Right lobe of liver (tissue), 6 donors: Measurements from ENCODE around the gene ETF1. TPM values are rescaled to one million over a fixed set of nuclear protein-coding genes. Genes with fewer than 3 reads are reported as not detected.

Experiments
- ATAC-seq, 4 donors: fragments of 200-7000 bp; cut with Tn5 transposase; one replicate each; pipeline ENCODE4 v1.9.1; 2020; ENCODE audit warnings: mild to moderate bottlenecking in 4 of 4, moderate library complexity in 4 of 4
- DNase-seq, 3 donors: peaks; one replicate each; pipeline ENCODE4 v3.0.0-alpha.2; 2020
- H3K27ac ChIP-seq, 3 donors: fragments of 200-600 bp; one replicate each; pipeline ENCODE4 v1.8.0; 2022
- H3K27me3 ChIP-seq, 2 donors: fragments of 200-600 bp; one replicate each; pipeline ENCODE4 v1.8.0; 2022
- H3K36me3 ChIP-seq, 4 donors: fragments of 200-600 bp; sonication (generic) in 1 of 4; one replicate each; pipeline versions ENCODE4 v1.5.1 to v1.8.0; 2017 to 2022; ENCODE audit warnings: control low read depth in 1 of 4
- H3K4me1 ChIP-seq, 4 donors: fragments of 200-600 bp; sonication (generic) in 1 of 4; one replicate each; pipeline versions ENCODE4 v1.5.1 to v1.8.0; 2017 to 2022; ENCODE audit warnings: control low read depth in 1 of 4
- H3K4me3 ChIP-seq, 3 donors: fragments of 200-600 bp; one replicate each; pipeline ENCODE4 v1.8.0; 2022
- H3K9me3 ChIP-seq, 4 donors: fragments of 200-600 bp; sonication (generic) in 1 of 4; one replicate each; pipeline versions ENCODE4 v1.5.1 to v1.8.0; 2017 to 2022; ENCODE audit warnings: control low read depth in 1 of 4
- CTCF ChIP-seq, 4 donors: fragments of 200-600 bp in 3 of 4; fragments of 450-650 bp in 1 of 4; IDR thresholded peaks; one replicate each; pipeline versions ENCODE4 v1.5.1 to v1.8.0; 2016 to 2022; ENCODE audit warnings: antibody characterized with exemption in 4 of 4, mild to moderate bottlenecking in 2 of 4
- POLR2A ChIP-seq: fragments of 450-650 bp; IDR thresholded peaks from one replicate; pipeline ENCODE4 v1.6.1; 2017; ENCODE audit warnings: antibody characterized with exemption, mild to moderate bottlenecking
- WGBS: methylation state at CpG from one replicate; pipeline ENCODE4 v1.1.6; 2018; ENCODE audit warnings: low coverage, low lambda C conversion rate; ENCODE audit not compliant: insufficient coverage; ENCODE audit errors: missing lambda C conversion rate; 5-methylcytosine and 5-hydroxymethylcytosine counted together
- intact Hi-C, 2 donors: fragments of 100-400 bp; cut with DNase I; formaldehyde crosslinking; loops; one replicate each; pipeline versions ENCODE4 v1.11.2 to v1.14.1; 2022
- total RNA-seq, 6 experiments: library from RNA; depleted of rRNA in 2 of 6; stranded (reverse); fragments of >200 nt in 2 of 6; fragmentation: NEBNext Ultra II Directional in 3 of 6; extraction: Animal tissue kit (Norgen Biotek cat#: 25700) in 3 of 6; gene quantifications; one replicate each; pipeline versions ENCODE4 v1.1.0 to v1.2.4, GENCODE V29; 2016 to 2023
- donor health status: DM: no; HTN: yes; CAD: no.
- donor health status: DM: no; HTN: no; CAD: no.
- donor health status: DM: no; HTN: no; CAD: no.
- donor health status: DM: no; HTN: yes; CAD: no.
- donor health status: DM: no; HTN: yes; CAD: no.

ETF1 gene
- total RNA-seq, 6 experiments from 2014 or later: 29.5 to 52.1 (median 39.4) TPM

- intact Hi-C loops: no loop called here
- H3K4me1 ChIP-seq: peaks cover 0 to 5% (median 0%) of the 10 kb centered on the region in 4 donors
- H3K27ac ChIP-seq: no peak overlapping the region
- no peak for ATAC-seq
- no peaks in the 10 kb centered on the region for H3K9me3 ChIP-seq
- no peak for DNase-seq
- H3K36me3 ChIP-seq: no peaks in the 10 kb centered on the region
- 100% methylated on average over 1 of the region's 4 CpGs for WGBS
- H3K4me3 ChIP-seq: no peak overlapping the region
- no peak for TF ChIP-seq POLR2A
- H3K27me3 ChIP-seq: no peaks in the 10 kb centered on the region
Observed at GRCh38 chr5:138460032-138460693, 82.9 kb downstream of the ETF1 start.

- Histone ChIP-seq H3K4me1 (peaks cover 0 to 5% (median 0%) of the 10 kb centered on the region in 4 donors), H3K27me3 (no peaks in the 10 kb centered on the region), H3K27ac (no peak overlapping the region), H3K4me3 (no peak overlapping the region), H3K9me3 (no peaks in the 10 kb centered on the region), H3K36me3 (no peaks in the 10 kb centered on the region)
- intact Hi-C loops: loop anchor here in 1 of 2 donors (10.0 kb wide), 1 partner anchor 85 kb away; the partner anchor contains the start of gene ETF1
- 44% methylated on average over 3 of the region's 11 CpGs for WGBS
- TF ChIP-seq POLR2A (no peak), CTCF (IDR thresholded peaks at IDR 0.05) (no peak)
- DNase-seq (peak in 1 of 3 donors; percentile 58), ATAC-seq (peak in 2 of 4 donors; percentile 1 to 4)
Observed at GRCh38 chr5:138459311-138459933, 83.6 kb downstream of the ETF1 start.

GRCh38 chr5:138458856-138459255, 84.2 kb downstream of the ETF1 start:
- no peaks in the 10 kb centered on the region for H3K9me3 ChIP-seq
- no peak overlapping the region for H3K27ac ChIP-seq
- H3K36me3 ChIP-seq: no peaks in the 10 kb centered on the region
- no peak for DNase-seq
- no peak overlapping the region for H3K4me3 ChIP-seq
- no peak for ATAC-seq
- 61% methylated on average over 3 of the region's 9 CpGs for WGBS
- intact Hi-C loops: loop anchor here in 1 of 2 donors (10.0 kb wide), 1 partner anchor 86 kb away; the partner anchor contains the start of gene ETF1
- no peaks in the 10 kb centered on the region for H3K27me3 ChIP-seq
- H3K4me1 ChIP-seq: peaks cover 0 to 5% (median 0%) of the 10 kb centered on the region in 4 donors
- TF ChIP-seq CTCF (IDR thresholded peaks at IDR 0.05): no peak
- no peak for TF ChIP-seq POLR2A

- DNase-seq (no peak), ATAC-seq (peak; percentile 18 to 50 (median 40))
- TF ChIP-seq POLR2A (no peak), CTCF (IDR thresholded peaks at IDR 0.05) (no peak)
- H3K36me3 ChIP-seq: no peaks in the 10 kb centered on the region
- intact Hi-C loops: loop anchor here in 1 of 2 donors (10.0 kb wide), 1 partner anchor 86 kb away; the partner anchor contains the start of gene ETF1
- no peak overlapping the region for H3K27ac ChIP-seq
- no peaks in the 10 kb centered on the region for H3K27me3 ChIP-seq
- WGBS: no CpG with 5 or more reads among the region's 11 CpGs
- H3K9me3 ChIP-seq: no peaks in the 10 kb centered on the region
- H3K4me1 ChIP-seq: peaks cover 0 to 3% (median 0%) of the 10 kb centered on the region in 4 donors
- no peak overlapping the region for H3K4me3 ChIP-seq
Observed at GRCh38 chr5:138458384-138458783, 84.7 kb downstream of the ETF1 start.
